ENCODE results near the gene FABP1. TPM values are rescaled to one million over a fixed set of nuclear protein-coding genes. Genes with fewer than 3 reads are reported as not detected.

FABP1 gene
- total RNA-seq, 2 donors from 2014 or later, result not detected

DNA sequence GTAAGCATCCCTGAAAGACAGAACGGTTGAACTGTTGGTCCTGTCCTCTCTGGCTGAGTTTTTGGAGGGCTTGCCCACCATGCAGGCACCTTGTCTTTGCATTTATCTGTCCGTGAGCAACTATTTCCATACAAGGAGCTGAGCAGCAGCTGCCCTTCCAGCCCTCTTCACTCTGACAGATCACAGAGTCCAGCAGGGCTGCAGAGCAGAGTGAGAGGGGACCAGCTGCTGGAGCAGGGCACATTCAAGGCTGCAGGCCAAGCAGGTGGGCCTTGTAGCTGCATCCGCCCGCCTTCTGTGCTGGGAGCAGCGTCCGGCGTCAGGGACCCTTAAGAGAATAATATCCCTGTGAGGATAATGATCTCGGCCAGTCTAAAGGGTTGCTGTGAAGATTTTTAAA, 50.8 kb downstream of the FABP1 start:
- Histone ChIP-seq H3K36me3 (no peaks in the 10 kb centered on the region), H3K4me3 (no peak overlapping the region), H3K27me3 (replicated peaks; ENCODE audit: insufficient read depth) (no peaks in the 10 kb centered on the region), H3K27ac (no peak overlapping the region), H3K4me1 (ENCODE audit: control insufficient read depth in 1 of 2, low read depth in 2 of 2) (no peaks in the 10 kb centered on the region), H3K9me3 (no peaks in the 10 kb centered on the region)
- ATAC-seq (ENCODE audit: insufficient number of reproducible peaks, low FRiP score, low read depth) (no peak), DNase-seq (ENCODE audit: low spot score) (no peak)
- TF ChIP-seq, protein P1, sequence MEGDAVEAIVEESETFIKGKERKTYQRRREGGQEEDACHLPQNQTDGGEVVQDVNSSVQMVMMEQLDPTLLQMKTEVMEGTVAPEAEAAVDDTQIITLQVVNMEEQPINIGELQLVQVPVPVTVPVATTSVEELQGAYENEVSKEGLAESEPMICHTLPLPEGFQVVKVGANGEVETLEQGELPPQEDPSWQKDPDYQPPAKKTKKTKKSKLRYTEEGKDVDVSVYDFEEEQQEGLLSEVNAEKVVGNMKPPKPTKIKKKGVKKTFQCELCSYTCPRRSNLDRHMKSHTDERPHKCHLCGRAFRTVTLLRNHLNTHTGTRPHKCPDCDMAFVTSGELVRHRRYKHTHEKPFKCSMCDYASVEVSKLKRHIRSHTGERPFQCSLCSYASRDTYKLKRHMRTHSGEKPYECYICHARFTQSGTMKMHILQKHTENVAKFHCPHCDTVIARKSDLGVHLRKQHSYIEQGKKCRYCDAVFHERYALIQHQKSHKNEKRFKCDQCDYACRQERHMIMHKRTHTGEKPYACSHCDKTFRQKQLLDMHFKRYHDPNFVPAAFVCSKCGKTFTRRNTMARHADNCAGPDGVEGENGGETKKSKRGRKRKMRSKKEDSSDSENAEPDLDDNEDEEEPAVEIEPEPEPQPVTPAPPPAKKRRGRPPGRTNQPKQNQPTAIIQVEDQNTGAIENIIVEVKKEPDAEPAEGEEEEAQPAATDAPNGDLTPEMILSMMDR (IDR thresholded peaks at IDR 0.05), result no peak

DNA sequence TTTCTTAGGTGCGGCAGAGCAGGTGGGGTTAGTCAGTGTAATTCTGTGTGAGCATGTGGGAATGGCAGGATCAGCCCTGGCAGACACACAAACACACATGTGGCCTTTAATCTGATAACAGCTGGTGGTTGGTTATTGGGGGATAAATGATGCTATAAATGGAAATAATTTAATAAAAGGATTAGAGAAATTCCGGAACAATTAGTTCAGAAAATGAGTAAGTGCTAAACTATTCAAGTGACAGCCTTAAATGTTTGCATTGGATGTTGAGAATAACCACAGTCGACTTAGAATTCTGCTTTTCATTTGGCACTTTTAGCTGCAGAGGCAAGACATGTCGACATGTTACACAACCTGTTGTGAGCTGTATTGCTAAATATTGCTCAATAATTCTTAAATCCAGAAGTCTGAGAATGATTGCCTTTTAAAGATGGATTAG, 53.0 kb downstream of the FABP1 start:
- ATAC-seq (ENCODE audit: insufficient number of reproducible peaks, low FRiP score, low read depth), result no peak
- no peak for DNase-seq (ENCODE audit: low spot score)
- TF ChIP-seq, protein P1 (IDR thresholded peaks at IDR 0.05), result no peak
- Histone ChIP-seq H3K27ac (no peak overlapping the region), H3K27me3 (replicated peaks; ENCODE audit: insufficient read depth) (no peaks in the 10 kb centered on the region), H3K4me3 (no peak overlapping the region), H3K4me1 (ENCODE audit: control insufficient read depth in 1 of 2, low read depth in 2 of 2) (no peaks in the 10 kb centered on the region), H3K9me3 (no peaks in the 10 kb centered on the region), H3K36me3 (no peaks in the 10 kb centered on the region)

DNA sequence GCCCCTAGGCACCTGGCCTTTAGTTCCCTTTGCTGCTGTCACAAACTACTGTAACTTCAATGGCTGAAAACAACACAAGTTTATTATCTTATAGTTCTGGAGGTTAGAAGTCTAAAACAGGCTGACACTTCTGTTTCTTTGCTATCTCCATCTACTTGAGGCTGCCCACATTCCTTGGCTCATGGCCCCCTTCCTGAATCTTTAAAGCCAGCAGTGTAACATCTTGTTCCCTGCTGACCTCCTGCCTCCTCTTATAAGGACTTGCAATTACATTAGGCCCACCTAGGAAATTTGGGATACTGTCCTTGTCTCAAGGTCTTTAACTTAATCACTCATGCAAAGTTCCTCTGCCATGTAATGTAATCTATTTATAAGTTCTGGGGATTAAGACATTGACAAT, 53.7 kb downstream of the FABP1 start:
- no peak overlapping the region for H3K27ac ChIP-seq
- no peak for ATAC-seq (ENCODE audit: insufficient number of reproducible peaks, low FRiP score, low read depth)

More for the DNA sequence above, 53.7 kb downstream of the FABP1 start:
- H3K9me3 ChIP-seq, result no peaks in the 10 kb centered on the region
- H3K4me1 ChIP-seq (ENCODE audit: control insufficient read depth in 1 of 2, low read depth in 2 of 2), result no peaks in the 10 kb centered on the region
- H3K36me3 ChIP-seq, result no peaks in the 10 kb centered on the region
- TF ChIP-seq, protein P1 (IDR thresholded peaks at IDR 0.05), result no peak
- no peak for DNase-seq (ENCODE audit: low spot score)
- no peak overlapping the region for H3K4me3 ChIP-seq
- H3K27me3 ChIP-seq (replicated peaks; ENCODE audit: insufficient read depth), result no peaks in the 10 kb centered on the region

Other genes with a start within 250 kb of the FABP1 start
- gene RNU2-63P, start 111.5 kb downstream of the FABP1 start, total RNA-seq, result not detected
- 10 to 100 TPM; 13.8 to 13.9 TPM for gene KRCC1, start 72.3 kb downstream of the FABP1 start, total RNA-seq
- gene SMYD1, start 60.2 kb downstream of the FABP1 start, total RNA-seq, result not detected
- 1 to 10 TPM in 1 of 2 donors, not detected in 1; 7.5 TPM for gene THNSL2, start 42.3 kb upstream of the FABP1 start, total RNA-seq

All from thoracic aorta (tissue), 2 donors.